ENCODE results near the gene ZNF366.

Gene ZNF366

DNA sequence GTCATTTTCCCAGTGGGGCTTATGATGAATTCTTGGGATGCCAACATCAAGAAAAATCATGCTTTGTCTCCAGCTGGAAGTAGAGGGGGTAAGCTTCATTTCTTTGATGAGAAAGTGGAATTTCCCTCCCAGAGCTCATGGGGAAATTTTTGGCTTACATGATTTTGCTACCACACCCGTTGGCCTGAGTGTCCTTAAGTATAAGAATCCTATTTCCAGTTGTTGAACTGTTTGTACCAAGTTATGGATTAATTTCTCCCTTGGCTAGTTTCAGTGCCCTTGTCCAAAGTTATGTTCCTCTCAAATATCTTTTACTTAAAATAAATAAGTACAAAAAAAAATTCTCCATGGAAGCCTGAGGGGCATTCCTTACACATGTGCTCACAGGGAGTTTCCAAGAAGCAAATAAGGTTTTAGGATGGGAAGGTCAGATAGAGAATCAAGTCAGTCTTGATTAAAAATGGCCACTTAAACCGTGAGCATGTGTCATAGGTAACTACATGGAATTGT lies 104.8 kb downstream of the ZNF366 start:
- H3K36me3 ChIP-seq (ENCODE audit: control insufficient read depth, insufficient read depth, low read length) = no peaks in the 10 kb centered on the region
- no peaks in the 10 kb centered on the region for H3K27me3 ChIP-seq (ENCODE audit: control insufficient read depth, insufficient read depth, low read length)
- no peaks in the 10 kb centered on the region for H3K4me1 ChIP-seq (ENCODE audit: control insufficient read depth, insufficient read depth, low read length)
- H3K27ac ChIP-seq (ENCODE audit: low read depth, low read length) = no peak overlapping the region
- no peak overlapping the region for H3K4me3 ChIP-seq (ENCODE audit: low read length)
- no peak overlapping the region for H3K9ac ChIP-seq (ENCODE audit: low read length)

DNA sequence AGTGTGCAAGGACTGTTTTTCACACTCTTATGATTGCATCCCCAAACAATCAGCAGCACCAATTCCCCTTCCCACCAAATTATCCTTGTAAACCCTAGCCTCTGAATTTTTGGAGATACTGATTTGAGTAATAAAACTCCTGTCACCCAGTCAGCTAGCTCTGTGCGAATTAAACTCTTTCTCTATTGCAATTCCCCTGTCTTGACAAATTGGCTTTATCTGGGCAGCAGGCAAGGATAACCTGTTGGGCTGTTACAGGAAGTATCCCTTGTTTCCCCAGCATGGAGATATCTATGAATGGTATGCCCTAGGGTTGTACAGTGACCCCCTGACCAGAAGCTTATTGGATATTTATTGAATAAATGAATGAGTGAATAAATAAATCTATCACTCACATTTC lies 106.3 kb downstream of the ZNF366 start:
- Histone ChIP-seq H3K27me3 (ENCODE audit: control insufficient read depth, insufficient read depth, low read length) (no peaks in the 10 kb centered on the region), H3K36me3 (ENCODE audit: control insufficient read depth, insufficient read depth, low read length) (no peaks in the 10 kb centered on the region), H3K4me3 (ENCODE audit: low read length) (no peak overlapping the region), H3K27ac (ENCODE audit: low read depth, low read length) (no peak overlapping the region), H3K9ac (ENCODE audit: low read length) (no peak overlapping the region), H3K4me1 (ENCODE audit: control insufficient read depth, insufficient read depth, low read length) (no peaks in the 10 kb centered on the region)

DNA sequence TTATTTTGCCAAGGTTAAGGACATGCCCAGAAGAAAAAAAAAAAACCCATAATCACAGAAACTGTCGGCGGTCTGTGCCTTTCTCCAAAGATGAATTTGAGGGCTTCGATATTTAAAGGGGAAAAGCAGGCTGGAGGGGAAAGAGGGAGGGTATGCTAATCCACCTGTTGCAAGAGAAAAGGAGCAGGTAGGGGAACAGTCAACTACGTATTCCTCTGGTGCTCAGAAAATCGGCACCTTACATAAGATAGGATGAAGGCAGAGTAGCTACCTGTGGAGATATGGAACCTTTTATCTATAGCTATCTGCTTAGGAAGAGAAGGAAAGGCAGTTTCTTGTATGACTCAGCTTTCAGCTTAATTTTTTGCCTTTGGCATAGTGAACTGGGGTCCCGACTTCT lies 109.4 kb downstream of the ZNF366 start:
- Histone ChIP-seq H3K27me3 (ENCODE audit: control insufficient read depth, insufficient read depth, low read length) (no peaks in the 10 kb centered on the region), H3K27ac (ENCODE audit: low read depth, low read length) (no peak overlapping the region), H3K9ac (ENCODE audit: low read length) (no peak overlapping the region), H3K4me1 (ENCODE audit: control insufficient read depth, insufficient read depth, low read length) (no peaks in the 10 kb centered on the region), H3K36me3 (ENCODE audit: control insufficient read depth, insufficient read depth, low read length) (no peaks in the 10 kb centered on the region), H3K4me3 (ENCODE audit: low read length) (no peak overlapping the region)

DNA sequence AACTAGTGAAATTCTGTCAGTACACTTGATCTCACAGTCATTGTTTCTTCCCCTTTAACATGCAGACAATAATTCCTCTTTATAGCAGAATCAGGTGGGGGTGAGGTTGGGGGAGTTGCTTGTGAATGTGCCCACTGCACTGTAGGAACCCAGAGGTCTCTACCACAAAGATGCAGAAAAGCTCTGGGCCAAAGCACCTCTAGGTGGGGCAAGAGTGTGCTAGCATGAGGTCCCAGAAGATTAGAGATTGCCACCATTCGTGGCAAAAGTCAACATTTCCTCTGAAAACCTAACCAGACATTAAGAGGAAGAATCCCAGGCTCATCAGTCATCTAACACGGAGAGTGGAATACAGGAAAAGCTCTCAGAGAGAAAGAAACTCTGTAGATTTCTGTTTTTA lies 112.5 kb downstream of the ZNF366 start:
- Histone ChIP-seq H3K4me3 (ENCODE audit: low read length) (no peak overlapping the region), H3K27me3 (ENCODE audit: control insufficient read depth, insufficient read depth, low read length) (no peaks in the 10 kb centered on the region), H3K36me3 (ENCODE audit: control insufficient read depth, insufficient read depth, low read length) (no peaks in the 10 kb centered on the region), H3K9ac (ENCODE audit: low read length) (no peak overlapping the region), H3K4me1 (ENCODE audit: control insufficient read depth, insufficient read depth, low read length) (peaks cover 7% of the 10 kb centered on the region), H3K27ac (ENCODE audit: low read depth, low read length) (no peak overlapping the region)

DNA sequence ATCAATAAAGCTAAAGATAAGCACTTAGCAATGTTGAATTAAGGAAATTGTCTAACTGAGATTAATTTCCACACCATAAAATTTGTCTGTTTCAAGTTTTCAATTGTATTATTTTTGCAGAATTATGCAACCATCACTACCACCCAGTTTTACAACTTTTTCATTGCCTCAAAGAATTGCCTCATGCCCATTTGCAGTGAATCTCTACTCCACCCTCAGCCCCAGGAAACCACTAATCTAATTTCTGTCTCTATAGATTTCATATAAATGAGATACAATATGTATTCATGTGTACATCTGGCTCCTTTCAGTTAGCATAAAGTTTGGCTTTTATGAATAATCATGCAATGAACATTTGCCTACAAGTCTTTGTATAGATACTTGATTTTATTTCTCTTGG lies 114.2 kb downstream of the ZNF366 start:
- H3K9ac ChIP-seq (ENCODE audit: low read length) = no peak overlapping the region
- H3K4me1 ChIP-seq (ENCODE audit: control insufficient read depth, insufficient read depth, low read length) = peaks cover 11% of the 10 kb centered on the region
- no peaks in the 10 kb centered on the region for H3K27me3 ChIP-seq (ENCODE audit: control insufficient read depth, insufficient read depth, low read length)
- no peaks in the 10 kb centered on the region for H3K36me3 ChIP-seq (ENCODE audit: control insufficient read depth, insufficient read depth, low read length)
- H3K27ac ChIP-seq (ENCODE audit: low read depth, low read length) = no peak overlapping the region
- no peak overlapping the region for H3K4me3 ChIP-seq (ENCODE audit: low read length)
